Caco-2 (cell line): ENCODE data around the gene VCP. TPM values are rescaled to one million over a fixed set of nuclear protein-coding genes. Genes with fewer than 3 reads are reported as not detected.

Source experiments
- BruUV-seq: library from RNA; stranded (reverse); fragments of 400-500 nt; replicated peaks from 2 replicates; lab custom pipeline; 2021; lab: Mats Ljungman, UMichigan
- CTCF ChIA-PET: fragments of 300-600 bp; sonication (Branson Sonifier 250); formaldehyde crosslinking; loops from one replicate; lab custom pipeline; 2022; ENCODE audit warnings: antibody characterized with exemption; lab: Charles Lee
- POLR2A ChIA-PET: fragments of 300-600 bp; sonication (Branson Sonifier 250); formaldehyde crosslinking; loops from one replicate; lab custom pipeline; 2022; ENCODE audit warnings: antibody characterized with exemption; lab: Charles Lee
- DNase-seq, 2 experiments: peaks; one replicate each; pipeline versions ENCODE4 v3.0.0 to v3.0.0-alpha.2; 2020 to 2022
- H3K27me3 ChIP-seq: replicated peaks from 2 replicates; pipeline ENCODE4 v1.6.0; 2011; ENCODE audit warnings: low read length; ENCODE audit not compliant: control insufficient read depth, insufficient read depth
- H3K36me3 ChIP-seq: 2 replicates; pipeline ENCODE4 v1.5.1; 2011; ENCODE audit warnings: low read length; ENCODE audit not compliant: control insufficient read depth, insufficient read depth
- H3K4me1 ChIP-seq: fragments of 250-450 bp; sonication (Bioruptor Pico); 2 replicates; pipeline ENCODE4 v1.5.1; 2020; ENCODE audit warnings: mild to moderate bottlenecking
- H3K4me3 ChIP-seq: 2 replicates; pipeline ENCODE4 v1.5.1; 2011; ENCODE audit warnings: low read depth, mild to moderate bottlenecking, control low read depth, low read length
- H3K9me3 ChIP-seq: fragments of 250-450 bp; sonication (Bioruptor Pico); 2 replicates; pipeline ENCODE4 v1.5.1; 2020; ENCODE audit warnings: mild to moderate bottlenecking, moderate library complexity
- H3K27ac Mint-ChIP-seq: one replicate; pipeline ENCODE4 v1.8.0; 2022; ENCODE audit warnings: mixed read lengths; ENCODE audit not compliant: unreplicated experiment
- H3K27me3 Mint-ChIP-seq: one replicate; pipeline ENCODE4 v1.8.0; 2022; ENCODE audit warnings: mixed read lengths; ENCODE audit not compliant: insufficient read depth, unreplicated experiment
- H3K36me3 Mint-ChIP-seq: one replicate; pipeline ENCODE4 v1.8.0; 2022; ENCODE audit warnings: mild to moderate bottlenecking, mixed read lengths; ENCODE audit not compliant: insufficient read depth, unreplicated experiment
- H3K4me1 Mint-ChIP-seq: one replicate; pipeline ENCODE4 v1.8.0; 2022; ENCODE audit warnings: low read depth, mixed read lengths; ENCODE audit not compliant: unreplicated experiment
- H3K4me3 Mint-ChIP-seq: one replicate; pipeline ENCODE4 v1.8.0; 2022; ENCODE audit warnings: mild to moderate bottlenecking, moderate library complexity, mixed read lengths; ENCODE audit not compliant: unreplicated experiment
- H3K9me3 Mint-ChIP-seq: one replicate; pipeline ENCODE4 v1.8.0; 2022; ENCODE audit warnings: mixed read lengths; ENCODE audit not compliant: unreplicated experiment
- CTCF ChIP-seq, 2 experiments: fragments of 200-600 bp in 1 of 2; IDR thresholded peaks; 1 replicate in 1 of 2; 2 replicates in 1 of 2; pipeline versions ENCODE4 v1.5.1 to v1.8.0; 2011 to 2022; ENCODE audit warnings: antibody characterized with exemption in 1 of 2, control low read depth in 1 of 2, inconsistent platforms in 1 of 2, low read depth in 1 of 2, low read length in 1 of 2, mild to moderate bottlenecking in 1 of 2, moderate library complexity in 1 of 2; ENCODE audit not compliant: insufficient read depth in 1 of 2, severe bottlenecking in 1 of 2, unreplicated experiment in 1 of 2
- intact Hi-C: fragments of 100-400 bp; cut with micrococcal nuclease; formaldehyde crosslinking; loops from one replicate; pipeline ENCODE4 v1.10.0; 2022; ENCODE audit not compliant: unreplicated experiment
- total RNA-seq: library from RNA; stranded (reverse); gene quantifications from 2 replicates; pipeline ENCODE4 v1.2.3, GENCODE V29; 2022

Gene VCP
- total RNA-seq, 1 experiment from 2014 or later = 281 TPM

GRCh38 chr9:35105126-35105525, 32.7 kb upstream of the VCP start:
- no peak overlapping the region for H3K4me3 Mint-ChIP-seq
- DNase-seq = no peak
- H3K27me3 Mint-ChIP-seq = no peaks in the 10 kb centered on the region
- no peak for TF ChIP-seq CTCF (IDR thresholded peaks at IDR 0.05; ENCODE audit: insufficient read depth in 1 of 2, low read depth in 1 of 2, low read length in 1 of 2, severe bottlenecking in 1 of 2, unreplicated experiment in 1 of 2)
- Histone ChIP-seq H3K4me1 (peaks cover under 1% of the 10 kb centered on the region), H3K36me3 (peaks cover 2% of the 10 kb centered on the region), H3K27me3 (no peaks in the 10 kb centered on the region), H3K4me3 (no peak overlapping the region), H3K9me3 (no peaks in the 10 kb centered on the region)
- peaks cover 26% of the 10 kb centered on the region for H3K36me3 Mint-ChIP-seq
- H3K27ac Mint-ChIP-seq = peak overlapping the region; percentile 64
- no peaks in the 10 kb centered on the region for H3K9me3 Mint-ChIP-seq
- intact Hi-C loops = no loop called here
- BruUV-seq = no TSS peak
- ChIA-PET POLR2A (no interaction called here), CTCF (no interaction called here)
- no peaks in the 10 kb centered on the region for H3K4me1 Mint-ChIP-seq

- intact Hi-C loops = no loop called here
- peaks cover 30% of the 10 kb centered on the region for H3K36me3 Mint-ChIP-seq
- Histone ChIP-seq H3K9me3 (no peaks in the 10 kb centered on the region), H3K4me1 (no peaks in the 10 kb centered on the region; the same call in 1 of the 2 replicates), H3K4me3 (no peak overlapping the region), H3K36me3 (peaks cover 2% of the 10 kb centered on the region), H3K27me3 (no peaks in the 10 kb centered on the region)
- TF ChIP-seq CTCF (IDR thresholded peaks at IDR 0.05; ENCODE audit: insufficient read depth in 1 of 2, low read depth in 1 of 2, low read length in 1 of 2, severe bottlenecking in 1 of 2, unreplicated experiment in 1 of 2) = no peak
- no peak for DNase-seq
- CTCF ChIA-PET = no interaction called here
- no peaks in the 10 kb centered on the region for H3K27me3 Mint-ChIP-seq
- BruUV-seq = no TSS peak
- H3K4me1 Mint-ChIP-seq = no peaks in the 10 kb centered on the region
- H3K4me3 Mint-ChIP-seq = no peak overlapping the region
- H3K27ac Mint-ChIP-seq = peak overlapping the region; percentile 99
- POLR2A ChIA-PET = no interaction called here
- H3K9me3 Mint-ChIP-seq = no peaks in the 10 kb centered on the region
Observed at GRCh38 chr9:35104586-35104985, 32.2 kb upstream of the VCP start.

- H3K4me3 Mint-ChIP-seq = peak overlapping the region; percentile 99
- peaks cover 28% of the 10 kb centered on the region for H3K36me3 Mint-ChIP-seq
- TSS peak; percentile 52 for BruUV-seq
- H3K27me3 Mint-ChIP-seq = no peaks in the 10 kb centered on the region
- Histone ChIP-seq H3K9me3 (no peaks in the 10 kb centered on the region), H3K4me1 (no peaks in the 10 kb centered on the region; the same call in 1 of the 2 replicates), H3K36me3 (peaks cover 2% of the 10 kb centered on the region), H3K27me3 (no peaks in the 10 kb centered on the region), H3K4me3 (peak overlapping the region; percentile 78)
- no peaks in the 10 kb centered on the region for H3K4me1 Mint-ChIP-seq
- no peak for DNase-seq
- peak overlapping the region; percentile 99 for H3K27ac Mint-ChIP-seq
- intact Hi-C loops = loop anchor here (1.0 kb wide), 2 partner anchors 8 to 12 kb away; partner anchors contain the start of gene ATOSB
- ChIA-PET CTCF (interaction anchor here (0.6 to 1.5 kb wide), 7 partner anchors 8 to 959 kb away, joined by 3 to 7 read pairs (median 4); partner anchors contain the start of genes ATOSB and FANCG), POLR2A (interaction anchor here (0.7 to 2.0 kb wide), 6 partner anchors 7 to 58 kb away, joined by 7 to 26 read pairs (median 12); partner anchors contain the start of genes ATOSB, FANCG, UNC13B and VCP)
- H3K9me3 Mint-ChIP-seq = no peaks in the 10 kb centered on the region
- no peak for TF ChIP-seq CTCF (IDR thresholded peaks at IDR 0.05; ENCODE audit: insufficient read depth in 1 of 2, low read depth in 1 of 2, low read length in 1 of 2, severe bottlenecking in 1 of 2, unreplicated experiment in 1 of 2)
Observed at GRCh38 chr9:35103660-35104191, 31.3 kb upstream of the VCP start.
